Panc1 (cell line): ENCODE measurements around the gene GRIN2D. TPM values are rescaled to one million over a fixed set of nuclear protein-coding genes. Genes with fewer than 3 reads are reported as not detected.

ENCODE experiments used
- ATAC-seq: fragments of 200-7000 bp; cut with Tn5 transposase; 2 replicates; pipeline ENCODE4 v1.9.1; 2020; ENCODE audit warnings: mild to moderate bottlenecking, moderate library complexity
- BruUV-seq: library from RNA; stranded (reverse); fragments of 400-500 nt; replicated peaks from 2 replicates; lab custom pipeline; 2021; lab: Mats Ljungman, UMichigan
- CTCF ChIA-PET: fragments of 300-600 bp; sonication (Branson Sonifier 250); formaldehyde crosslinking; loops from one replicate; lab custom pipeline; 2022; ENCODE audit warnings: antibody characterized with exemption; lab: Charles Lee
- POLR2A ChIA-PET: fragments of 300-600 bp; sonication (Branson Sonifier 250); formaldehyde crosslinking; loops from one replicate; lab custom pipeline; 2022; ENCODE audit warnings: antibody characterized with exemption; lab: Charles Lee
- DNase-seq: peaks from one replicate; pipeline ENCODE4 v3.0.0-alpha.2; 2010; ENCODE audit warnings: low read depth, low spot score
- H3K27ac ChIP-seq: 2 replicates; pipeline ENCODE4 v1.5.1; 2011; ENCODE audit warnings: mild to moderate bottlenecking, low read length, inconsistent platforms
- H3K27me3 ChIP-seq: fragments of 200-500 bp; sonication (Bioruptor generic); 2 replicates; pipeline ENCODE4 v1.6.0; 2014; ENCODE audit warnings: low read length, inconsistent platforms; ENCODE audit not compliant: control insufficient read depth, insufficient read depth
- H3K36me3 ChIP-seq: fragments of 200-500 bp; sonication (Bioruptor generic); 2 replicates; pipeline ENCODE4 v1.5.1; 2014; ENCODE audit warnings: inconsistent platforms, mild to moderate bottlenecking, low read length, moderate library complexity; ENCODE audit not compliant: control insufficient read depth, insufficient read depth
- H3K4me1 ChIP-seq: 2 replicates; pipeline ENCODE4 v1.5.1; 2011; ENCODE audit warnings: inconsistent platforms, mild to moderate bottlenecking, low read length, moderate library complexity; ENCODE audit not compliant: control insufficient read depth, insufficient read depth
- H3K4me3 ChIP-seq, 2 experiments: 2 replicates each; pipeline ENCODE4 v1.5.1; 2011 to 2012; ENCODE audit warnings: low read depth in 2 of 2, low read length in 2 of 2, mild to moderate bottlenecking in 2 of 2, inconsistent platforms in 1 of 2, moderate library complexity in 1 of 2
- H3K9me3 ChIP-seq: fragments of 200-500 bp; sonication (Bioruptor generic); 2 replicates; pipeline ENCODE4 v1.5.1; 2014; ENCODE audit warnings: low read depth, mild to moderate bottlenecking, inconsistent platforms, low read length, moderate library complexity; ENCODE audit not compliant: control insufficient read depth, insufficient read depth
- CTCF ChIP-seq: fragments of 450-650 bp; IDR thresholded peaks from 2 replicates; pipeline ENCODE4 v1.5.1; 2017; ENCODE audit warnings: mild to moderate bottlenecking
- POLR2AphosphoS5 ChIP-seq: IDR thresholded peaks from 2 replicates; pipeline ENCODE4 v1.6.1; 2012; ENCODE audit warnings: mild to moderate bottlenecking, low read depth, low read length, moderate library complexity
- REST ChIP-seq, 2 experiments: IDR thresholded peaks; 2 replicates each; pipeline ENCODE4 v1.6.1; 2011 to 2012; ENCODE audit warnings: low read depth in 2 of 2, control low read depth in 1 of 2, low read length in 1 of 2, mild to moderate bottlenecking in 1 of 2, moderate library complexity in 1 of 2; ENCODE audit not compliant: insufficient read depth in 1 of 2
- SIN3A ChIP-seq: IDR thresholded peaks from 2 replicates; pipeline ENCODE4 v1.6.1; 2012; ENCODE audit warnings: low read depth, mild to moderate bottlenecking, low read length, moderate library complexity, borderline replicate concordance; ENCODE audit not compliant: insufficient read depth
- TCF7L2 ChIP-seq: IDR thresholded peaks from 2 replicates; pipeline ENCODE4 v1.6.1; 2011; ENCODE audit warnings: mild to moderate bottlenecking, low read depth, low read length, inconsistent platforms
- in situ Hi-C: cut with HindIII; loops from 2 replicates; pipeline ENCODE4 v1.10.0; 2016; ENCODE audit warnings: low sequenced_read_pairs, low pct_unique_long_range_greater_than_20kb
- intact Hi-C: fragments of 100-400 bp; cut with micrococcal nuclease; formaldehyde crosslinking; loops from one replicate; pipeline ENCODE4 v1.10.0; 2022; ENCODE audit not compliant: unreplicated experiment
- total RNA-seq: library from RNA; stranded (reverse); gene quantifications from one replicate; pipeline ENCODE4 v1.2.1, GENCODE V29; 2021; ENCODE audit not compliant: unreplicated experiment

GRIN2D gene
- total RNA-seq, 1 experiment from 2014 or later = 6.2 TPM

GRCh38 chr19:48405010-48405659 is 11.7 kb downstream of the GRIN2D start:
- Histone ChIP-seq H3K4me1 (no peaks in the 10 kb centered on the region), H3K4me3 (no peak overlapping the region), H3K27me3 (no peaks in the 10 kb centered on the region), H3K27ac (no peak overlapping the region), H3K36me3 (no peaks in the 10 kb centered on the region), H3K9me3 (no peaks in the 10 kb centered on the region)
- CTCF ChIA-PET = interaction anchor here (0.6 kb wide), 1 partner anchor 49 kb away, joined by 6 read pairs; no protein-coding TSS in a partner anchor
- in situ Hi-C loops = no loop called here
- DNase-seq = no peak
- POLR2A ChIA-PET = no interaction called here
- TF ChIP-seq SIN3A (no peak), CTCF (no peak), TCF7L2 (no peak), POLR2AphosphoS5 (no peak), REST (IDR thresholded peaks at IDR 0.05; ENCODE audit: insufficient read depth in 1 of 2, low read depth in 2 of 2, low read length in 1 of 2) (no peak)
- no peak for ATAC-seq
- BruUV-seq = no TSS peak
- intact Hi-C loops = no loop called here

- in situ Hi-C loops (no loop called here), intact Hi-C loops (no loop called here)
- Histone ChIP-seq H3K4me3 (no peak overlapping the region), H3K36me3 (no peaks in the 10 kb centered on the region), H3K27me3 (no peaks in the 10 kb centered on the region), H3K9me3 (no peaks in the 10 kb centered on the region), H3K27ac (no peak overlapping the region), H3K4me1 (no peaks in the 10 kb centered on the region)
- CTCF ChIA-PET = no interaction called here
- BruUV-seq = no TSS peak
- DNase-seq (no peak), ATAC-seq (no peak)
- TF ChIP-seq REST (IDR thresholded peaks at IDR 0.05; ENCODE audit: insufficient read depth in 1 of 2, low read depth in 2 of 2, low read length in 1 of 2) = no peak
- TF ChIP-seq POLR2AphosphoS5 = no peak
- TF ChIP-seq SIN3A = no peak
- TF ChIP-seq TCF7L2 = no peak
- TF ChIP-seq CTCF = no peak
- POLR2A ChIA-PET = no interaction called here
These were observed 12.4 kb downstream of the GRIN2D start for GRCh38 chr19:48405850-48406249.
